Cardiac fibroblast (primary cell): Measurements from ENCODE around the gene ZFR2.

ENCODE experiments used
- DNase-seq, 2 donors: peaks; one replicate each; pipeline versions ENCODE4 v3.0.0 to v3.0.0-alpha.2; 2010; ENCODE audit warnings: low read depth in 2 of 2
- H3K4me3 ChIP-seq, 2 donors: replicated peaks in 1 of 2; 1 replicate in 1 of 2; 2 replicates in 1 of 2; pipeline ENCODE4 v1.5.1; 2011; ENCODE audit warnings: low read depth in 2 of 2, low read length in 2 of 2, mild to moderate bottlenecking in 2 of 2, moderate library complexity in 1 of 2
- TF ChIP-seq, protein P1 (sequence below): IDR thresholded peaks from one replicate; pipeline ENCODE4 v1.5.1; 2011; ENCODE audit warnings: low read depth, mild to moderate bottlenecking, low read length, inconsistent platforms

ZFR2 gene

GRCh38 chr19:3873151-3873550 lies 4.3 kb upstream of the ZFR2 start:
- TF ChIP-seq, protein P1, sequence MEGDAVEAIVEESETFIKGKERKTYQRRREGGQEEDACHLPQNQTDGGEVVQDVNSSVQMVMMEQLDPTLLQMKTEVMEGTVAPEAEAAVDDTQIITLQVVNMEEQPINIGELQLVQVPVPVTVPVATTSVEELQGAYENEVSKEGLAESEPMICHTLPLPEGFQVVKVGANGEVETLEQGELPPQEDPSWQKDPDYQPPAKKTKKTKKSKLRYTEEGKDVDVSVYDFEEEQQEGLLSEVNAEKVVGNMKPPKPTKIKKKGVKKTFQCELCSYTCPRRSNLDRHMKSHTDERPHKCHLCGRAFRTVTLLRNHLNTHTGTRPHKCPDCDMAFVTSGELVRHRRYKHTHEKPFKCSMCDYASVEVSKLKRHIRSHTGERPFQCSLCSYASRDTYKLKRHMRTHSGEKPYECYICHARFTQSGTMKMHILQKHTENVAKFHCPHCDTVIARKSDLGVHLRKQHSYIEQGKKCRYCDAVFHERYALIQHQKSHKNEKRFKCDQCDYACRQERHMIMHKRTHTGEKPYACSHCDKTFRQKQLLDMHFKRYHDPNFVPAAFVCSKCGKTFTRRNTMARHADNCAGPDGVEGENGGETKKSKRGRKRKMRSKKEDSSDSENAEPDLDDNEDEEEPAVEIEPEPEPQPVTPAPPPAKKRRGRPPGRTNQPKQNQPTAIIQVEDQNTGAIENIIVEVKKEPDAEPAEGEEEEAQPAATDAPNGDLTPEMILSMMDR: no peak
- no peak overlapping the region for H3K4me3 ChIP-seq

DNA sequence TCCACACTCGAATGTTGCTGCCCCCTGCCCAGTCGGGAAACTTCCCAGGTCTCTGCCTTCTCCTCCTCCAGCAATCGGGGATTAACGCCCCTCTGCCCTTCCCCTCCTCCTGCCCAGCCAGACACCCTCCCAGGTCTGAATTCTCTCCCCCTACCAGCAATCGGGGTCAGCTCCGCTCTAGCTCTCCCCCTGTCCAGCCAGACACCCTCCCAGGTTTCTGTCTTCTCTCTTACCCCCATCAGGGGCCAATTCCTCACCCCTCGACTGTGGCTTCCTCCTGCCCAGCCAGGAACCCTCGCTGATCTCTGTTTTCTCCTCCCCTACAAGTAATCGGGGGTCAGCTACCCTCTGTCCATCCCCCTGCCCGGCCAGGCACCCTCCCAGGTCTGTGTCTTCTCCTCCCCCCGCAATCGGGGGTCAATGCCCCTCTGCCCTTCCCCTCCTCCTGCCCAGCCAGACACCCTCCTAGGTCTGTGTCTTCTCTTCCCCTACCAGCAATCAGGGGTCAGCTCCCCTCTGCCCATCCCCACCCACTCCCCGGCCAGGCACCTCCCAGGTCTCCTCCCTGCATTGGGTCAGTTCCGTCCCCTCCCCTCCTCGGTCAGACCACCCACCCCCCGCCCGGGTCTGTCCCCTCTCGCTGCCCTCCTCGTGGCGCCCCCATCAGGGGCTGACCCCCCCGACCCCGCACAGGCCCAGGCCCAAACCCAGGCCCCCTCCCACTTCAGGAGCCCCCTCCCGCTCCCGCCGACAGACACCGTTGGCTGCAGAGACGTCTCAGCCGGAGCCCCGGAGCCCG lies 668 bp downstream of the ZFR2 start:
- H3K4me3 ChIP-seq: no peak overlapping the region
- TF ChIP-seq, protein P1: no peak
- no peak for DNase-seq

More at GRCh38 chr19:3873151-3873550, 4.3 kb upstream of the ZFR2 start:
- DNase-seq: no peak

- TF ChIP-seq, protein P1: no peak
- no peak overlapping the region for H3K4me3 ChIP-seq
- DNase-seq: no peak
Observed at GRCh38 chr19:3866910-3867638, 1.8 kb downstream of the ZFR2 start.

DNA sequence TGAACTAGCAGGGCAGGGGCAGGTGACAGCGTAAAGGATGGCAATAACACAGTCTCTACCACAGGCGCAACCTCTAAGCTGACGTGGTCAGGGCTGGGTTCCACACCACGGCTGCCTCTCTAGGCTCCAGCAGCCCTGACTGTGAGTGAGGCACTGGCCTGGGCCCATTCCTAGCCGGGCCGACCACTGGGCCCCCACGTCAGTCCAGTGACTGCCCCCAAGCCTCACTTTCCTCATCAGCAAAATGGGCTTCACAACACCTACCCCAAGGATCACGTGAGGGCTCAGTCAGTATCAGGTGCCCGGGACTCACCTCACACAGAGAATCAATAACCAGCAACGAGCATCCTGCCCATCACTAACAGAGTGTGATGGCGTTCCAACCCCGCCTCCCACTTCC lies 5.2 kb downstream of the ZFR2 start:
- H3K4me3 ChIP-seq: no peak overlapping the region
- TF ChIP-seq, protein P1: no peak
- DNase-seq: no peak

GRCh38 chr19:3862826-3863500 lies 5.9 kb downstream of the ZFR2 start:
- H3K4me3 ChIP-seq: no peak overlapping the region
- TF ChIP-seq, protein P1: no peak
- DNase-seq: no peak

- TF ChIP-seq, protein P1: no peak
- DNase-seq: no peak
- H3K4me3 ChIP-seq: no peak overlapping the region
Observed at GRCh38 chr19:3860499-3860898, 8.3 kb downstream of the ZFR2 start.
